Activated CD8-positive, alpha-beta T cell treated with anti-CD3 and anti-CD28 coated beads for 36 hours (primary cell): Measurements from ENCODE around the gene NPHP4. TPM values are rescaled to one million over a fixed set of nuclear protein-coding genes. Genes with fewer than 3 reads are reported as not detected.

ENCODE experiments used
- ATAC-seq: fragments of 200-7000 bp; cut with Tn5 transposase; one replicate; pipeline ENCODE4 v1.10.0; 2021; ENCODE audit warnings: mild to moderate bottlenecking, moderate library complexity
- CTCF ChIA-PET: fragments of 350-600 bp; sonication (Branson Sonifier 250); formaldehyde crosslinking; loops from one replicate; lab custom pipeline; 2021; ENCODE audit warnings: antibody characterized with exemption; lab: Charles Lee
- POLR2A ChIA-PET: fragments of 350-600 bp; sonication (Branson Sonifier 250); formaldehyde crosslinking; loops from one replicate; lab custom pipeline; 2021; ENCODE audit warnings: antibody characterized with exemption; lab: Charles Lee
- DNase-seq: peaks from one replicate; pipeline ENCODE4 v3.0.0-alpha.2; 2020
- H3K27ac Mint-ChIP-seq: one replicate; pipeline ENCODE4 v1.8.0; 2021; ENCODE audit warnings: mild to moderate bottlenecking, mixed read lengths
- H3K27me3 Mint-ChIP-seq: one replicate; pipeline ENCODE4 v1.8.0; 2021; ENCODE audit warnings: mixed read lengths
- H3K36me3 Mint-ChIP-seq: one replicate; pipeline ENCODE4 v1.8.0; 2021; ENCODE audit warnings: low read depth, mixed read lengths
- H3K4me1 Mint-ChIP-seq: one replicate; pipeline ENCODE4 v1.8.0; 2021; ENCODE audit warnings: low read depth, mixed read lengths
- H3K4me3 Mint-ChIP-seq: one replicate; pipeline ENCODE4 v1.8.0; 2021; ENCODE audit warnings: mild to moderate bottlenecking, moderate library complexity, mixed read lengths
- H3K9me3 Mint-ChIP-seq: one replicate; pipeline ENCODE4 v1.8.0; 2021; ENCODE audit warnings: mixed read lengths
- intact Hi-C: fragments of 100-400 bp; cut with micrococcal nuclease; formaldehyde crosslinking; loops from one replicate; pipeline ENCODE4 v1.10.0; 2022
- total RNA-seq, 2 experiments: library from RNA; stranded (reverse); gene quantifications; one replicate each; pipeline ENCODE4 v1.2.3, GENCODE V29; 2021
- TF ChIP-seq, protein P1 (sequence below): fragments of 200-600 bp; IDR thresholded peaks from one replicate; pipeline ENCODE4 v1.8.0; 2022; ENCODE audit warnings: antibody characterized with exemption, mild to moderate bottlenecking

Gene NPHP4
- total RNA-seq, 2 experiments from 2014 or later = 16.5 to 16.8 TPM

- no peak overlapping the region for H3K27ac Mint-ChIP-seq
- H3K4me3 Mint-ChIP-seq = no peak overlapping the region
- ATAC-seq (no peak), DNase-seq (no peak)
- no peaks in the 10 kb centered on the region for H3K4me1 Mint-ChIP-seq
- H3K36me3 Mint-ChIP-seq = peaks cover 9% of the 10 kb centered on the region
- ChIA-PET POLR2A (no interaction called here), CTCF (no interaction called here)
- H3K9me3 Mint-ChIP-seq = peaks cover 4% of the 10 kb centered on the region
- TF ChIP-seq, protein P1, sequence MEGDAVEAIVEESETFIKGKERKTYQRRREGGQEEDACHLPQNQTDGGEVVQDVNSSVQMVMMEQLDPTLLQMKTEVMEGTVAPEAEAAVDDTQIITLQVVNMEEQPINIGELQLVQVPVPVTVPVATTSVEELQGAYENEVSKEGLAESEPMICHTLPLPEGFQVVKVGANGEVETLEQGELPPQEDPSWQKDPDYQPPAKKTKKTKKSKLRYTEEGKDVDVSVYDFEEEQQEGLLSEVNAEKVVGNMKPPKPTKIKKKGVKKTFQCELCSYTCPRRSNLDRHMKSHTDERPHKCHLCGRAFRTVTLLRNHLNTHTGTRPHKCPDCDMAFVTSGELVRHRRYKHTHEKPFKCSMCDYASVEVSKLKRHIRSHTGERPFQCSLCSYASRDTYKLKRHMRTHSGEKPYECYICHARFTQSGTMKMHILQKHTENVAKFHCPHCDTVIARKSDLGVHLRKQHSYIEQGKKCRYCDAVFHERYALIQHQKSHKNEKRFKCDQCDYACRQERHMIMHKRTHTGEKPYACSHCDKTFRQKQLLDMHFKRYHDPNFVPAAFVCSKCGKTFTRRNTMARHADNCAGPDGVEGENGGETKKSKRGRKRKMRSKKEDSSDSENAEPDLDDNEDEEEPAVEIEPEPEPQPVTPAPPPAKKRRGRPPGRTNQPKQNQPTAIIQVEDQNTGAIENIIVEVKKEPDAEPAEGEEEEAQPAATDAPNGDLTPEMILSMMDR = no peak
- H3K27me3 Mint-ChIP-seq = no peaks in the 10 kb centered on the region
- intact Hi-C loops = no loop called here
These were observed 116.8 kb downstream of the NPHP4 start for GRCh38 chr1:5875345-5875910.

DNA sequence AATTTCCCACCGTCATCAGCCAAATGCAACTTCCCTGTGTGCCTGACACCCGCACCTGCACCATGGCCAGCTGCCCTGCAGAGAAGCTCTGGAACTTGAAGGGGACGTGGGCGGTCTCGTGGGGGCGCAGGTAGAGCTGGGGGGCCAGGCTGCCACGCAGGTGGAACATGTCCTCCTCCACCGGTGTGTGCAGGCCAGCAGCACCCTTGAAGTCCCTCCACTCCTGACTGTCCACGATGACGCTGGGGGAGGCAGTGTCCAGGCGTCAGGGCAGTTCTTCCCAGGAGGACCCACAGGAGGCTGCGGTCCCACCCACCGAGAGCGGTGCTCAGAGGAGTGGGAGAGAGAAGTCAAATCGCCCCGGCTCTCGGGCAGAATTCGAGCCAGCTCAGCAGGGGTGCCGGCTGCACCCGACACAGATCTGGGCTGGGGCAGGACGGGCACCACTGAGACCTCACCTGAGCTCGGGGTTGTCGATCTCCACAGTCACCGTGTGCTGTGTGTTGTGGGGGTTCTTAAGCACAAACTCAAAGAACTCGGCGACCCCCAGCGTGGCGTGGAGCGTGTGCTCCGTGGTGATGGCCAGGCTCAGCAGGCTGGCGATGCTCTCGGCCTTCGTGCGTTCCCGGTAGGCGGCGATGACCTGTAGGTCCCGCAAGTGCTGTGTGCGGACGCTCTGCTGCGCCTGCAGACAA is 117.7 kb downstream of the NPHP4 start:
- TF ChIP-seq, protein P1 = no peak
- CTCF ChIA-PET = no interaction called here
- no peaks in the 10 kb centered on the region for H3K4me1 Mint-ChIP-seq
- H3K4me3 Mint-ChIP-seq = no peak overlapping the region
- ATAC-seq = no peak
- no peak overlapping the region for H3K27ac Mint-ChIP-seq
- peaks cover under 1% of the 10 kb centered on the region for H3K36me3 Mint-ChIP-seq
- POLR2A ChIA-PET = no interaction called here
- no peak for DNase-seq
- no peaks in the 10 kb centered on the region for H3K9me3 Mint-ChIP-seq
- intact Hi-C loops = no loop called here
- no peaks in the 10 kb centered on the region for H3K27me3 Mint-ChIP-seq

DNA sequence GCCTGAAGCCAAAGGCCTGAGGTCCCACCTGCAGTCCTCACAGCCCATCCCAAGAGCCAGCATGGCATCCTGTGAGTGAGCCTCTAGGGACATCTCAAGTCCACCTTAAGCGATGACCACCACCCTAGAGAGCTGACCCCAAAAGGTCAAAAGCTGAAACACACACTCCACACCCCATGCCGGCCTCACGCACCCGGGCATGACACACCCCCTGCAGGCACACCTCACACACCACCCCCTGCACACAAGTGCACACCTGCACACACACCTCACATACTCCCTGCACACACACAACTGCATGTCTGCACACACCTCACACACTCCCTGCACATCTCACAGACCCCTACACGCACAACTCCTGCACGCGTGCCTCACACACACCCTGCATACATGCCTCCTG is 118.7 kb downstream of the NPHP4 start:
- POLR2A ChIA-PET = no interaction called here
- CTCF ChIA-PET = no interaction called here
- H3K9me3 Mint-ChIP-seq = peaks cover 5% of the 10 kb centered on the region

GRCh38 chr1:5872886-5873285 is 119.3 kb downstream of the NPHP4 start:
- Mint-ChIP-seq H3K4me3 (no peak overlapping the region), H3K27ac (no peak overlapping the region), H3K9me3 (peaks cover 7% of the 10 kb centered on the region), H3K36me3 (no peaks in the 10 kb centered on the region), H3K27me3 (no peaks in the 10 kb centered on the region), H3K4me1 (no peaks in the 10 kb centered on the region)
- TF ChIP-seq, protein P1 = no peak
- ATAC-seq (no peak), DNase-seq (no peak)
- CTCF ChIA-PET = no interaction called here
- POLR2A ChIA-PET = no interaction called here
- intact Hi-C loops = no loop called here

More for the DNA sequence above, 118.7 kb downstream of the NPHP4 start:
- H3K4me3 Mint-ChIP-seq = no peak overlapping the region
- no peaks in the 10 kb centered on the region for H3K36me3 Mint-ChIP-seq
- intact Hi-C loops = no loop called here
- H3K4me1 Mint-ChIP-seq = no peaks in the 10 kb centered on the region
- no peaks in the 10 kb centered on the region for H3K27me3 Mint-ChIP-seq
- H3K27ac Mint-ChIP-seq = no peak overlapping the region
- TF ChIP-seq, protein P1 = no peak
- no peak for ATAC-seq
- no peak for DNase-seq

- Mint-ChIP-seq H3K4me1 (no peaks in the 10 kb centered on the region), H3K4me3 (no peak overlapping the region), H3K9me3 (peaks cover 7% of the 10 kb centered on the region), H3K36me3 (no peaks in the 10 kb centered on the region), H3K27ac (no peak overlapping the region), H3K27me3 (no peaks in the 10 kb centered on the region)
- TF ChIP-seq, protein P1 = no peak
- intact Hi-C loops = no loop called here
- DNase-seq (no peak), ATAC-seq (no peak)
- CTCF ChIA-PET = no interaction called here
- POLR2A ChIA-PET = no interaction called here
These were observed 123.2 kb downstream of the NPHP4 start for GRCh38 chr1:5868931-5869500.
